ENCODE results near the gene PLXND1. TPM values are rescaled to one million over a fixed set of nuclear protein-coding genes. Genes with fewer than 3 reads are reported as not detected.

PLXND1 gene
- total and polyA plus RNA-seq, 2 donors (not counting 1 experiment from before 2014, with no cell fraction given) = 3.3 to 74.4 TPM

DNA sequence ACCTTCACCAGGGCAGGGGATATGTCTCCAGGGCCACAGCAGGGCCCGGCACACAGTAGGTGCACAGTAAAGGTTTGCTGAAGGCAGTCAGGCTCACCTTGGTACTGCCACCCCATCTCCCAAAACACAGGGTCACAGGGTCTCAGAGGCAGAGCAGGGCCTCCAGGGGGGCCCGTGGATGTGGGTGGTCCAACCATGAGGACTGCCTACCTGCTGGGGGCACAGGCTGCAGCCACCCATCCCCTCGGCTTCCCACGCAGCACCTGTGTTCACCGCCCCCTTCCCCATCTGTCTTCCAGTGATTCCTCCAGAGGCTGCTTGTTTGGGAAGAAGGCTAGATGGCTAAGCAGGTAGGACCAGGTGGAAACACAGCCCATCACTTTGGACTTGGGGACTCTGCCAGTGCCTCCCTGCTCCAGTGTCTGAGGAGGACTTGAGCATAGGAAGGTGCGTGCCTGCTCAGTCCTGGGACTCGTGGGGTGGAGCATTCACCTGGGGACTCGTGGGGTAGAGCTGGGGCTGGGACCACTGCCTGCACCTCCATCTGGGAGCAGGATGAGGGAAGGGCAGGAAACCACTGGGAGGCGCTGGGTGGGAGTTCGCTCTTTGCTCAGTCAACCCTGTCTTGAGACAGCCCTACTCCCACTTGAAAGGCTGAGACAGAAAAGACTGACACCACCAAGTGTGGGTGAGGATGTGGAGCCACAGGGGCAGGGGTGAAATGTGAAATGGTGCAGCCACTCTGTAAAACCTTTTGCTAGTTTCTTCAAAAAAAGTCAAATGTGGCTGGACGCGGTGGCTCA lies 18.8 kb upstream of the PLXND1 start:
- TF ChIP-seq EZH2 (IDR thresholded peaks at IDR 0.05; ENCODE audit: borderline replicate concordance, insufficient read depth, low read depth, low read length, poor library complexity, severe bottlenecking) (no peak), CTCF (IDR thresholded peaks at IDR 0.05) (no peak)
- Histone ChIP-seq H3K9me3 (ENCODE audit: control extremely low read depth in 1 of 3, control insufficient read depth in 2 of 3, insufficient read depth in 1 of 3, low read length in 2 of 3) (no peaks in the 10 kb centered on the region), H3K4me1 (ENCODE audit: control insufficient read depth in 2 of 2, insufficient read depth in 2 of 2, low read length in 2 of 2) (peaks cover 5 to 18% of the 10 kb centered on the region in 2 donors), H3K9ac (ENCODE audit: low read length) (no peak overlapping the region), H3K27ac (ENCODE audit: low read length in 2 of 2) (no peak overlapping the region), H3K4me3 (ENCODE audit: control extremely low read depth in 1 of 5, extremely low read depth in 1 of 5, insufficient read depth in 1 of 5, low read depth in 2 of 5, low read length in 4 of 5) (no peak overlapping the region), H4K20me1 (ENCODE audit: control insufficient read depth, insufficient read depth, low read length, poor library complexity, severe bottlenecking) (no peaks in the 10 kb centered on the region), H2AFZ (ENCODE audit: insufficient read depth, low read depth, low read length, poor library complexity, severe bottlenecking) (no peak overlapping the region), H3K27me3 (replicated peaks in 1 of 4; ENCODE audit: control extremely low read depth in 1 of 4, control insufficient read depth in 3 of 4, insufficient read depth in 4 of 4, low read length in 3 of 4) (no peaks in the 10 kb centered on the region), H3K4me2 (replicated peaks; ENCODE audit: low read depth, low read length, poor library complexity, severe bottlenecking) (no peak overlapping the region), H3K36me3 (replicated peaks in 1 of 2; ENCODE audit: control extremely low read depth in 1 of 2, control insufficient read depth in 1 of 2, extremely low read depth in 1 of 2, insufficient read depth in 2 of 2, low read length in 1 of 2) (no peaks in the 10 kb centered on the region), H3K79me2 (ENCODE audit: control insufficient read depth, insufficient read depth, low read length) (no peaks in the 10 kb centered on the region)
- intact Hi-C loops (cut with micrococcal nuclease) = loop anchor here (5.0 kb wide), 4 partner anchors 183 to 487 kb away; partner anchors contain the start of gene IFT122
- no peaks in the 10 kb centered on the region for H3K9me3 Mint-ChIP-seq (ENCODE audit: insufficient read depth)
- H3K27ac Mint-ChIP-seq = no peak overlapping the region
- no peaks in the 10 kb centered on the region for H3K27me3 Mint-ChIP-seq
- 78% methylated on average over 8 of the region's 12 CpGs for WGBS (ENCODE audit: insufficient coverage)
- DNase-seq = no peak
- POLR2A ChIA-PET = interaction anchor here (0.6 kb wide), 1 partner anchor 202 kb away, joined by 5 read pairs; no protein-coding TSS in a partner anchor
- H3K4me3 Mint-ChIP-seq = peak overlapping the region; percentile 29
- H3K4me1 Mint-ChIP-seq = peaks cover 17% of the 10 kb centered on the region
- CTCF ChIA-PET = interaction anchor here (1.5 to 6.3 kb wide), 3 partner anchors 48 to 204 kb away, joined by 3 to 85 read pairs (median 51); no protein-coding TSS in a partner anchor
- no peak for ATAC-seq (ENCODE audit: low read depth)
